CD4-positive, alpha-beta T cell (primary cell): ENCODE measurements around the gene CPB2. TPM values are rescaled to one million over a fixed set of nuclear protein-coding genes. Genes with fewer than 3 reads are reported as not detected.

ENCODE experiments used
- ATAC-seq: fragments of 200-7000 bp; cut with Tn5 transposase; one replicate; pipeline ENCODE4 v1.10.0; 2022; ENCODE audit warnings: mild to moderate bottlenecking; ENCODE audit not compliant: poor library complexity
- CTCF ChIA-PET: fragments of 350-600 bp; sonication (Branson Sonifier 250); formaldehyde crosslinking; loops from one replicate; lab custom pipeline; 2021; ENCODE audit warnings: antibody characterized with exemption, inconsistent platforms; lab: Charles Lee
- POLR2A ChIA-PET: fragments of 350-600 bp; sonication (Branson Sonifier 250); formaldehyde crosslinking; loops from one replicate; lab custom pipeline; 2021; ENCODE audit warnings: antibody characterized with exemption, inconsistent platforms; lab: Charles Lee
- DNase-seq, 14 experiments: peaks; one replicate each; pipeline ENCODE4 v3.0.0-alpha.2; 2013 to 2020; ENCODE audit warnings: mixed read lengths in 2 of 14
- H3K27ac ChIP-seq, 2 donors: one replicate each; pipeline versions ENCODE4 v1.5.1 to v1.7.0; 2013; ENCODE audit warnings: low read length in 2 of 2, low read depth in 1 of 2, mild to moderate bottlenecking in 1 of 2
- H3K27me3 ChIP-seq, 2 experiments: 1 replicate in 1 of 2; 2 replicates in 1 of 2; pipeline versions ENCODE4 v1.6.1 to v1.7.0; 2013; ENCODE audit warnings: low read length in 2 of 2, control low read depth in 1 of 2, mild to moderate bottlenecking in 1 of 2, moderate library complexity in 1 of 2; ENCODE audit not compliant: insufficient read depth in 2 of 2, control insufficient read depth in 1 of 2
- H3K36me3 ChIP-seq: one replicate; pipeline ENCODE4 v1.6.1; 2013; ENCODE audit warnings: low read length, control low read depth; ENCODE audit not compliant: insufficient read depth
- H3K4me1 ChIP-seq: one replicate; pipeline ENCODE4 v1.6.1; 2013; ENCODE audit warnings: low read length, control low read depth; ENCODE audit not compliant: insufficient read depth
- H3K4me3 ChIP-seq: one replicate; pipeline ENCODE4 v1.5.1; 2013; ENCODE audit warnings: mild to moderate bottlenecking, low read length, moderate library complexity
- H3K9me3 ChIP-seq, 2 experiments: 1 replicate in 1 of 2; 2 replicates in 1 of 2; pipeline versions ENCODE4 v1.6.1 to v1.7.0; 2013; ENCODE audit warnings: low read length in 2 of 2, mild to moderate bottlenecking in 2 of 2, control low read depth in 1 of 2, moderate library complexity in 1 of 2; ENCODE audit not compliant: control insufficient read depth in 1 of 2, insufficient read depth in 1 of 2
- H3K27ac Mint-ChIP-seq: one replicate; pipeline ENCODE4 v1.8.0; 2020; ENCODE audit warnings: mixed read lengths
- H3K27me3 Mint-ChIP-seq: one replicate; pipeline ENCODE4 v1.8.0; 2021; ENCODE audit warnings: mixed read lengths
- H3K36me3 Mint-ChIP-seq: one replicate; pipeline ENCODE4 v1.8.0; 2021; ENCODE audit warnings: low read depth, mixed read lengths
- H3K4me1 Mint-ChIP-seq: one replicate; pipeline ENCODE4 v1.8.0; 2021; ENCODE audit warnings: low read depth, mixed read lengths
- H3K4me3 Mint-ChIP-seq: one replicate; pipeline ENCODE4 v1.8.0; 2020; ENCODE audit warnings: mild to moderate bottlenecking, mixed read lengths
- H3K9me3 Mint-ChIP-seq: one replicate; pipeline ENCODE4 v1.8.0; 2020; ENCODE audit warnings: mixed read lengths
- intact Hi-C, 2 experiments: fragments of 100-400 bp; cut with DNase I in 1 of 2; cut with micrococcal nuclease in 1 of 2; formaldehyde crosslinking; loops; one replicate each; pipeline versions ENCODE4 v1.15.1 to v1.9.0; 2023 to 2025; cut with DNase I, micrococcal nuclease
- total RNA-seq, 174 experiments: library from RNA in 2 of 174; stranded (reverse) in 2 of 174; gene quantifications; one replicate each; pipeline ENCODE4 v1.2.3 and lab custom pipeline; 2021 to 2026
- TF ChIP-seq, protein P1 (sequence below): fragments of 200-600 bp; IDR thresholded peaks from one replicate; pipeline ENCODE4 v1.8.0; 2022; ENCODE audit warnings: antibody characterized with exemption, mild to moderate bottlenecking

Gene CPB2
- total RNA-seq, 2 experiments from 2014 or later, result not detected

DNA sequence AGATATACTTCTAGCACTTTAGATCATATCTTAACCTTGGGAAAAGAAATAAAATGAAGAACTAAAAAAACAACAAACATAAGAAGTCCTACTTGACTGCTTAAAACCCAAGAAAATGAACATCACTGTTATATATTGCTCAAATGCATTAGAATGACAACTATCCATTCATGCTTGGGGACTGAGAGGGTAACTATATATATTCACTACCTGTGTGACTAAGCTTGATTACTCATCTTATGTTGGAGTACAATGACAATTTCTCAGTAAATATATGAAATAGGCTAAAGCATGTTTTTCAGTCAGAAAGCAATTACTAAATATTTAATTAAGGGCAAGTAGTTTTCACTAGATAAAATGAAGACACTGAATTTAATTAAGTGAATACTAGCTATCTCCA is 92.4 kb downstream of the CPB2 start:
- Mint-ChIP-seq H3K4me3 (no peak overlapping the region), H3K27ac (no peak overlapping the region), H3K9me3 (no peaks in the 10 kb centered on the region), H3K27me3 (no peaks in the 10 kb centered on the region), H3K4me1 (no peaks in the 10 kb centered on the region), H3K36me3 (peaks cover 72% of the 10 kb centered on the region)
- TF ChIP-seq, protein P1, sequence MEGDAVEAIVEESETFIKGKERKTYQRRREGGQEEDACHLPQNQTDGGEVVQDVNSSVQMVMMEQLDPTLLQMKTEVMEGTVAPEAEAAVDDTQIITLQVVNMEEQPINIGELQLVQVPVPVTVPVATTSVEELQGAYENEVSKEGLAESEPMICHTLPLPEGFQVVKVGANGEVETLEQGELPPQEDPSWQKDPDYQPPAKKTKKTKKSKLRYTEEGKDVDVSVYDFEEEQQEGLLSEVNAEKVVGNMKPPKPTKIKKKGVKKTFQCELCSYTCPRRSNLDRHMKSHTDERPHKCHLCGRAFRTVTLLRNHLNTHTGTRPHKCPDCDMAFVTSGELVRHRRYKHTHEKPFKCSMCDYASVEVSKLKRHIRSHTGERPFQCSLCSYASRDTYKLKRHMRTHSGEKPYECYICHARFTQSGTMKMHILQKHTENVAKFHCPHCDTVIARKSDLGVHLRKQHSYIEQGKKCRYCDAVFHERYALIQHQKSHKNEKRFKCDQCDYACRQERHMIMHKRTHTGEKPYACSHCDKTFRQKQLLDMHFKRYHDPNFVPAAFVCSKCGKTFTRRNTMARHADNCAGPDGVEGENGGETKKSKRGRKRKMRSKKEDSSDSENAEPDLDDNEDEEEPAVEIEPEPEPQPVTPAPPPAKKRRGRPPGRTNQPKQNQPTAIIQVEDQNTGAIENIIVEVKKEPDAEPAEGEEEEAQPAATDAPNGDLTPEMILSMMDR, result no peak
- no peaks in the 10 kb centered on the region for H3K4me1 ChIP-seq
- no peak overlapping the region for H3K27ac ChIP-seq
- H3K36me3 ChIP-seq, result peaks cover 53% of the 10 kb centered on the region
- H3K9me3 ChIP-seq, result no peaks in the 10 kb centered on the region
- no peak overlapping the region for H3K4me3 ChIP-seq
- ATAC-seq (no peak), DNase-seq (no peak)
- ChIA-PET CTCF (interaction anchor here (1.4 kb wide), 1 partner anchor 114 kb away, joined by 4 read pairs; no protein-coding TSS in a partner anchor), POLR2A (no interaction called here)
- intact Hi-C loops, result no loop called here
- no peaks in the 10 kb centered on the region for H3K27me3 ChIP-seq

DNA sequence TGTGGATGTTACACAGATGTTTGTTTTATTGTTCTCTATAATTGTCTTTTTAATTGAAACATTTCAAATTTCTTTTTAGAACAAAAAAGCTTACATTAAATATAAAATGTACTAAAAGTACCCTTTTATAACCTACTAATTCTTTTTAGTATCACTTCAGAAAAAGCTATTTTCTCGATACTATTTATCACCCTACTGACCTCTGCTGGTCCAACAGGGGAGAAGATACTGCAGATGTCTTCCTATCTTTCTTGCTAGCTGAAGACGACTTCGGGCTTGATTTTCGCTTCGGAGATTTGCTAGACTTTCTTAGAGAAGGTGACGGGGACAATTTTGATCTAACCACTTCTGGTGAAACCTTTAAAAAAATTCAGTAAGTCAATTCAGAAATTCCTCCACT is 94.7 kb downstream of the CPB2 start:
- ChIA-PET CTCF (no interaction called here), POLR2A (interaction anchor here (1.3 kb wide), 1 partner anchor 42 kb away, joined by 3 read pairs; the partner anchor contains the start of gene ZC3H13)
- no peak overlapping the region for H3K27ac Mint-ChIP-seq
- H3K4me3 ChIP-seq, result no peak overlapping the region
- peaks cover 73% of the 10 kb centered on the region for H3K36me3 Mint-ChIP-seq
- intact Hi-C loops, result no loop called here
- no peaks in the 10 kb centered on the region for H3K27me3 ChIP-seq
- no peaks in the 10 kb centered on the region for H3K9me3 ChIP-seq
- no peak overlapping the region for H3K27ac ChIP-seq
- TF ChIP-seq, protein P1, result no peak
- H3K4me3 Mint-ChIP-seq, result no peak overlapping the region
- ATAC-seq (no peak), DNase-seq (no peak)
- no peaks in the 10 kb centered on the region for H3K9me3 Mint-ChIP-seq
- H3K4me1 Mint-ChIP-seq, result no peaks in the 10 kb centered on the region
- H3K4me1 ChIP-seq, result no peaks in the 10 kb centered on the region
- peaks cover 48% of the 10 kb centered on the region for H3K36me3 ChIP-seq
- no peaks in the 10 kb centered on the region for H3K27me3 Mint-ChIP-seq

DNA sequence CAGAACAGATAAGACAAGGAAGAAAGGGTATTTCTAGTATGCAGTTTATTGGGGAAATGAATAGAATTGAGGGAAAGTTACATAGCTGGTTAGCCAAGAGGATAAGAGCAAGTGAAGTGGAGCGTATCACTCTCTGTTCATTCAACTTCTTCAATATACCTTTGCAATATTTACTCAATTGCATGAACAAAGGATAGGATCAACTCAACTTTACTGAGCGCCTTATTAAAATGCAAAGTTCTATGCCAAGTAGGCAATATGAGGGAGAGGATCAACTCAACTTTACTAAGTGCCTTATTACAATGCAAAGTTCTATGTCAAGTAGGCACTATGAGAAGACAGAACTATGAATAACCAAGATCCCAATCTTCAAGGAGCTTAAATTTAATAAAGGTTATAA is 96.2 kb downstream of the CPB2 start:
- H3K4me1 ChIP-seq, result no peaks in the 10 kb centered on the region
- CTCF ChIA-PET, result no interaction called here
- H3K36me3 ChIP-seq, result peaks cover 48% of the 10 kb centered on the region
- no peak overlapping the region for H3K27ac ChIP-seq
- Mint-ChIP-seq H3K9me3 (no peaks in the 10 kb centered on the region), H3K4me1 (no peaks in the 10 kb centered on the region), H3K27ac (no peak overlapping the region), H3K36me3 (peaks cover 79% of the 10 kb centered on the region), H3K4me3 (no peak overlapping the region), H3K27me3 (no peaks in the 10 kb centered on the region)
- intact Hi-C loops, result no loop called here
- POLR2A ChIA-PET, result no interaction called here
- TF ChIP-seq, protein P1, result no peak
- H3K27me3 ChIP-seq, result no peaks in the 10 kb centered on the region
- no peak for DNase-seq
- no peak overlapping the region for H3K4me3 ChIP-seq
- no peak for ATAC-seq
- H3K9me3 ChIP-seq, result no peaks in the 10 kb centered on the region
